OCI-LY1 (cell line): ENCODE measurements around the gene LINGO3.

Experiments used
- H2AFZ ChIP-seq: fragments of 200-600 bp; sonication (generic), shearing (Covaris generic); 2 replicates; pipeline ENCODE4 v1.6.0; 2014; ENCODE audit warnings: antibody characterized with exemption, mild to moderate bottlenecking, low read length
- H3F3A ChIP-seq: fragments of 200-600 bp; sonication (generic), shearing (Covaris generic); 2 replicates; pipeline ENCODE4 v1.6.0; 2014; ENCODE audit warnings: mild to moderate bottlenecking, antibody characterized with exemption, low read length, moderate library complexity; ENCODE audit not compliant: insufficient read depth
- H3K27ac ChIP-seq: fragments of 200-600 bp; sonication (generic); 2 replicates; pipeline ENCODE4 v1.5.1; 2014; ENCODE audit warnings: low read length, mixed run types, mild to moderate bottlenecking, low read depth; ENCODE audit not compliant: poor library complexity, severe bottlenecking
- H3K27me3 ChIP-seq: fragments of 200-600 bp; sonication (generic); 2 replicates; pipeline ENCODE4 v1.6.0; 2014; ENCODE audit warnings: antibody characterized with exemption, mild to moderate bottlenecking, low read length, moderate library complexity; ENCODE audit not compliant: insufficient read depth
- H3K36me3 ChIP-seq: fragments of 200-600 bp; sonication (generic); 2 replicates; pipeline ENCODE4 v1.6.1; 2014; ENCODE audit warnings: mild to moderate bottlenecking, antibody characterized with exemption, low read length, moderate library complexity, mixed read lengths; ENCODE audit not compliant: insufficient read depth
- H3K4me1 ChIP-seq: fragments of 200-600 bp; sonication (generic); 2 replicates; pipeline ENCODE4 v1.5.1; 2014; ENCODE audit warnings: mild to moderate bottlenecking, low read length, moderate library complexity; ENCODE audit not compliant: insufficient read depth, severe bottlenecking
- H3K4me2 ChIP-seq: fragments of 200-600 bp; sonication (generic), shearing (Covaris generic); 2 replicates; pipeline ENCODE4 v1.6.1; 2014; ENCODE audit warnings: low read length
- H3K4me3 ChIP-seq: fragments of 200-600 bp; sonication (generic); 2 replicates; pipeline ENCODE4 v1.5.1; 2014; ENCODE audit warnings: low read length, low read depth, mild to moderate bottlenecking, mixed read lengths; ENCODE audit not compliant: poor library complexity, severe bottlenecking
- H3K79me2 ChIP-seq: fragments of 200-600 bp; shearing (Covaris generic); 2 replicates; pipeline ENCODE4 v1.6.1; 2016; ENCODE audit warnings: mixed run types, low read length, mixed read lengths; ENCODE audit not compliant: insufficient read depth
- H3K9ac ChIP-seq: fragments of 200-600 bp; sonication (generic), shearing (Covaris generic); 2 replicates; pipeline ENCODE4 v1.6.1; 2014; ENCODE audit warnings: mild to moderate bottlenecking, low read length, mixed read lengths
- H3K9me2 ChIP-seq: fragments of 200-600 bp; sonication (generic), shearing (Covaris generic); 2 replicates; pipeline ENCODE4 v1.6.1; 2014; ENCODE audit warnings: low read depth, mild to moderate bottlenecking, low read length, mixed read lengths
- H3K9me3 ChIP-seq: fragments of 200-600 bp; shearing (Covaris generic); 2 replicates; pipeline ENCODE4 v1.6.1; 2014; ENCODE audit warnings: low read length, mixed read lengths
- H4K20me1 ChIP-seq: fragments of 200-600 bp; sonication (generic), shearing (Covaris generic); 2 replicates; pipeline ENCODE4 v1.6.0; 2016; ENCODE audit warnings: mild to moderate bottlenecking, low read length; ENCODE audit not compliant: insufficient read depth
- EZH2 ChIP-seq: fragments of 200-600 bp; sonication (generic), shearing (Covaris generic); IDR thresholded peaks from 2 replicates; pipeline ENCODE4 v1.8.0; 2017; ENCODE audit warnings: borderline replicate concordance, mixed run types, mild to moderate bottlenecking, antibody characterized with exemption, low read length, moderate library complexity, mixed read lengths
- TF ChIP-seq, protein P1 (sequence below): fragments of 200-600 bp; sonication (generic), shearing (Covaris generic); IDR thresholded peaks from 2 replicates; pipeline ENCODE4 v1.5.1; 2017; ENCODE audit warnings: mild to moderate bottlenecking, antibody characterized with exemption, low read length, moderate library complexity, mixed read lengths

The LINGO3 gene

DNA sequence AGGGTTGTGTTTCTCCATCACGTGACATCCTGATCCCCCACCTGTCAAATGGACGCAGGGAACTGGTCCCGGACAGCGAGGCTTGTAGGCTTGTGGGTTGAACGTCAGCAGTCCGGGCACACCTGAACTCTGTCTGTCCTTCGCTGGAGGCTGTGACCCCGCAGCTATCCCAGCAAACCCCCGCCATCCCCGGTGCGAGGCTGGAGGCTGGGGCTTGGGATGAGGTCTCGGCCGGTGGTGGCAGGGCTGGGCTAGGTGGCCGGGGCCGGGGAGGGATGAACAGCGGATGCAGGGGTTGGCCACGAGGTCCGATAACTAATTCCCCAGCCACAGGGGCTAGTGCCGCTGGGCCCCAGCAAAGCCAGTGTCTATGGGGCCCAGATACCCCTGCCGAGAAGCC is 11.6 kb upstream of the LINGO3 start:
- H3K9me2 ChIP-seq, result no peaks in the 10 kb centered on the region
- no peak for TF ChIP-seq EZH2
- TF ChIP-seq, protein P1, sequence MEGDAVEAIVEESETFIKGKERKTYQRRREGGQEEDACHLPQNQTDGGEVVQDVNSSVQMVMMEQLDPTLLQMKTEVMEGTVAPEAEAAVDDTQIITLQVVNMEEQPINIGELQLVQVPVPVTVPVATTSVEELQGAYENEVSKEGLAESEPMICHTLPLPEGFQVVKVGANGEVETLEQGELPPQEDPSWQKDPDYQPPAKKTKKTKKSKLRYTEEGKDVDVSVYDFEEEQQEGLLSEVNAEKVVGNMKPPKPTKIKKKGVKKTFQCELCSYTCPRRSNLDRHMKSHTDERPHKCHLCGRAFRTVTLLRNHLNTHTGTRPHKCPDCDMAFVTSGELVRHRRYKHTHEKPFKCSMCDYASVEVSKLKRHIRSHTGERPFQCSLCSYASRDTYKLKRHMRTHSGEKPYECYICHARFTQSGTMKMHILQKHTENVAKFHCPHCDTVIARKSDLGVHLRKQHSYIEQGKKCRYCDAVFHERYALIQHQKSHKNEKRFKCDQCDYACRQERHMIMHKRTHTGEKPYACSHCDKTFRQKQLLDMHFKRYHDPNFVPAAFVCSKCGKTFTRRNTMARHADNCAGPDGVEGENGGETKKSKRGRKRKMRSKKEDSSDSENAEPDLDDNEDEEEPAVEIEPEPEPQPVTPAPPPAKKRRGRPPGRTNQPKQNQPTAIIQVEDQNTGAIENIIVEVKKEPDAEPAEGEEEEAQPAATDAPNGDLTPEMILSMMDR, result no peak
- H3K36me3 ChIP-seq, result peaks cover 40% of the 10 kb centered on the region
- no peaks in the 10 kb centered on the region for H3F3A ChIP-seq
- H3K9ac ChIP-seq, result no peak overlapping the region
- no peak overlapping the region for H3K4me2 ChIP-seq
- H4K20me1 ChIP-seq, result no peaks in the 10 kb centered on the region
- H3K9me3 ChIP-seq, result peaks cover 10% of the 10 kb centered on the region
- no peak overlapping the region for H3K4me3 ChIP-seq
- H2AFZ ChIP-seq, result no peak overlapping the region
- no peaks in the 10 kb centered on the region for H3K79me2 ChIP-seq
- H3K27ac ChIP-seq, result peak overlapping the region; percentile 50
- H3K4me1 ChIP-seq, result peaks cover 43% of the 10 kb centered on the region
- peaks cover 10% of the 10 kb centered on the region; the same call in 1 of the 2 replicates for H3K27me3 ChIP-seq

- peak overlapping the region; percentile 50 for H3K27ac ChIP-seq
- H3K27me3 ChIP-seq, result peaks cover 11% of the 10 kb centered on the region; the same call in 1 of the 2 replicates
- peaks cover 11% of the 10 kb centered on the region for H3K9me3 ChIP-seq
- no peaks in the 10 kb centered on the region for H3F3A ChIP-seq
- no peaks in the 10 kb centered on the region for H4K20me1 ChIP-seq
- H3K4me1 ChIP-seq, result peaks cover 37% of the 10 kb centered on the region
- H3K9ac ChIP-seq, result no peak overlapping the region
- H3K79me2 ChIP-seq, result no peaks in the 10 kb centered on the region
- H3K4me2 ChIP-seq, result no peak overlapping the region
- H2AFZ ChIP-seq, result no peak overlapping the region
- H3K4me3 ChIP-seq, result no peak overlapping the region
- H3K9me2 ChIP-seq, result no peaks in the 10 kb centered on the region
- no peak for TF ChIP-seq EZH2
- TF ChIP-seq, protein P1, result no peak
- H3K36me3 ChIP-seq, result peaks cover 37% of the 10 kb centered on the region
These were observed 11.0 kb upstream of the LINGO3 start for GRCh38 chr19:2318923-2319322.

GRCh38 chr19:2317756-2318155 is 9.8 kb upstream of the LINGO3 start:
- no peaks in the 10 kb centered on the region for H3F3A ChIP-seq
- no peak overlapping the region for H3K9ac ChIP-seq
- no peak overlapping the region for H3K4me2 ChIP-seq
- no peak overlapping the region for H3K4me3 ChIP-seq
- no peak overlapping the region for H2AFZ ChIP-seq
- no peaks in the 10 kb centered on the region for H4K20me1 ChIP-seq
- H3K27me3 ChIP-seq, result peaks cover 15% of the 10 kb centered on the region; the same call in 1 of the 2 replicates
- H3K79me2 ChIP-seq, result no peaks in the 10 kb centered on the region
- H3K36me3 ChIP-seq, result peaks cover 25% of the 10 kb centered on the region
- peak overlapping the region; percentile 50 for H3K27ac ChIP-seq
- peaks cover 33% of the 10 kb centered on the region for H3K4me1 ChIP-seq
- TF ChIP-seq EZH2, result no peak
- TF ChIP-seq, protein P1, result no peak
- no peaks in the 10 kb centered on the region for H3K9me2 ChIP-seq
- H3K9me3 ChIP-seq, result peaks cover 11% of the 10 kb centered on the region
